Mesendoderm (in vitro differentiated cells): Measurements from ENCODE around the gene GPR68.
"Not testable (repeated sequence)": the region's sequence is repeated elsewhere in the genome, so short reads cannot be mapped to it uniquely, and the experiment has no call there.

Experiments used
- DNase-seq: peaks from one replicate; pipeline ENCODE4 v3.0.0; 2013
- H2AK5ac ChIP-seq: 2 replicates; pipeline ENCODE4 v1.6.1; 2013; ENCODE audit warnings: low read length, inconsistent platforms
- H2BK120ac ChIP-seq: 2 replicates; pipeline ENCODE4 v1.6.1; 2013; ENCODE audit warnings: low read depth, mild to moderate bottlenecking, low read length, moderate library complexity, mixed read lengths
- H2BK15ac ChIP-seq: replicated peaks from 2 replicates; pipeline ENCODE4 v1.6.1; 2013; ENCODE audit warnings: low read depth, mild to moderate bottlenecking, moderate library complexity
- H2BK5ac ChIP-seq: 2 replicates; pipeline ENCODE4 v1.6.1; 2013; ENCODE audit warnings: low read length, inconsistent platforms
- H3K18ac ChIP-seq: 2 replicates; pipeline ENCODE4 v1.6.1; 2013; ENCODE audit warnings: mild to moderate bottlenecking, low read length, mixed read lengths
- H3K23ac ChIP-seq: one replicate; pipeline ENCODE4 v1.6.1; 2013; ENCODE audit warnings: low read length
- H3K27ac ChIP-seq: 2 replicates; pipeline ENCODE4 v1.5.1; 2013; ENCODE audit warnings: low read depth, mild to moderate bottlenecking, inconsistent platforms, low read length, moderate library complexity
- H3K27me3 ChIP-seq: 2 replicates; pipeline ENCODE4 v1.6.1; 2013; ENCODE audit warnings: low read length, control low read depth, mild to moderate bottlenecking, inconsistent platforms; ENCODE audit not compliant: insufficient read depth, poor library complexity
- H3K36me3 ChIP-seq: 2 replicates; pipeline ENCODE4 v1.6.1; 2013; ENCODE audit warnings: low read length, inconsistent platforms; ENCODE audit not compliant: control insufficient read depth, insufficient read depth
- H3K4ac ChIP-seq: one replicate; pipeline ENCODE4 v1.6.1; 2013; ENCODE audit warnings: low read depth, mild to moderate bottlenecking, low read length, moderate library complexity
- H3K4me1 ChIP-seq: 2 replicates; pipeline ENCODE4 v1.6.1; 2013; ENCODE audit warnings: low read depth, low read length, inconsistent platforms; ENCODE audit not compliant: control insufficient read depth
- H3K4me2 ChIP-seq: 2 replicates; pipeline ENCODE4 v1.6.1; 2013; ENCODE audit warnings: low read length
- H3K4me3 ChIP-seq: 2 replicates; pipeline ENCODE4 v1.5.1; 2013; ENCODE audit warnings: mild to moderate bottlenecking, low read length
- H3K56ac ChIP-seq: one replicate; pipeline ENCODE4 v1.6.1; 2013; ENCODE audit warnings: low read length
- H3K79me1 ChIP-seq: 2 replicates; pipeline ENCODE4 v1.6.1; 2013; ENCODE audit warnings: low read length, inconsistent platforms
- H3K79me2 ChIP-seq: 2 replicates; pipeline ENCODE4 v1.6.1; 2013; ENCODE audit warnings: mild to moderate bottlenecking, low read length; ENCODE audit not compliant: control insufficient read depth, insufficient read depth
- H3K9ac ChIP-seq: 2 replicates; pipeline ENCODE4 v1.6.1; 2013; ENCODE audit warnings: low read length, inconsistent platforms
- H4K5ac ChIP-seq: one replicate; pipeline ENCODE4 v1.6.1; 2013; ENCODE audit warnings: low read length
- H4K8ac ChIP-seq: one replicate; pipeline ENCODE4 v1.6.1; 2013; ENCODE audit warnings: low read depth, mild to moderate bottlenecking, control low read depth, low read length, moderate library complexity
- WGBS: extraction: QIAGEN DNeasy Blood & Tissue Kit; methylation state at CpG from one replicate; pipeline ENCODE4 v1.1.7; 2013; ENCODE audit warnings: low lambda C conversion rate, missing lambda C conversion rate; ENCODE audit not compliant: insufficient coverage; ENCODE audit errors: extremely low coverage; 5-methylcytosine and 5-hydroxymethylcytosine counted together

GPR68 gene

GRCh38 chr14:91267965-91268437, 23.5 kb upstream of the GPR68 start:
- no peak overlapping the region for H4K5ac ChIP-seq
- H3K9ac ChIP-seq, result no peak overlapping the region
- DNase-seq, result no peak
- H3K27me3 ChIP-seq, result no peaks in the 10 kb centered on the region
- H3K18ac ChIP-seq, result no peak overlapping the region
- H2BK120ac ChIP-seq, result no peak overlapping the region
- no peaks in the 10 kb centered on the region for H3K79me2 ChIP-seq
- no peaks in the 10 kb centered on the region for H3K79me1 ChIP-seq
- no peak overlapping the region for H3K4me3 ChIP-seq
- H3K4me2 ChIP-seq, result no peak overlapping the region
- H3K23ac ChIP-seq, result no peak overlapping the region
- no peak overlapping the region for H4K8ac ChIP-seq
- H3K56ac ChIP-seq, result no peak overlapping the region
- H3K4me1 ChIP-seq, result no peaks in the 10 kb centered on the region
- no peak overlapping the region for H3K4ac ChIP-seq
- no peak overlapping the region for H2AK5ac ChIP-seq
- no peak overlapping the region for H3K27ac ChIP-seq
- no peak overlapping the region for H2BK15ac ChIP-seq
- H2BK5ac ChIP-seq, result no peak overlapping the region
- no CpG with 5 or more reads among the region's 7 CpGs for WGBS
- no peaks in the 10 kb centered on the region for H3K36me3 ChIP-seq

GRCh38 chr14:91266276-91266675, 21.8 kb upstream of the GPR68 start:
- H3K23ac ChIP-seq, H2BK5ac ChIP-seq, H4K5ac ChIP-seq, H3K56ac ChIP-seq, H3K36me3 ChIP-seq, H3K27ac ChIP-seq, H3K4me3 ChIP-seq, H4K8ac ChIP-seq, H2BK15ac ChIP-seq, H3K4ac ChIP-seq, H3K18ac ChIP-seq, H2BK120ac ChIP-seq, H3K27me3 ChIP-seq, DNase-seq, H2AK5ac ChIP-seq, H3K4me2 ChIP-seq, H3K4me1 ChIP-seq, H3K79me1 ChIP-seq, H3K9ac ChIP-seq, H3K79me2 ChIP-seq: not testable (repeated sequence)
- no CpG with 5 or more reads among the region's 15 CpGs for WGBS

- no CpG with 5 or more reads among the region's 7 CpGs for WGBS
- Histone ChIP-seq H3K4ac (no peak overlapping the region), H3K9ac (no peak overlapping the region), H3K27me3 (no peaks in the 10 kb centered on the region), H3K4me3 (no peak overlapping the region), H2BK5ac (no peak overlapping the region), H2BK15ac (no peak overlapping the region), H3K18ac (no peak overlapping the region), H3K56ac (no peak overlapping the region), H2AK5ac (no peak overlapping the region), H2BK120ac (no peak overlapping the region), H3K79me2 (no peaks in the 10 kb centered on the region), H4K5ac (no peak overlapping the region), H3K23ac (peak overlapping the region; percentile 31), H3K79me1 (no peaks in the 10 kb centered on the region), H4K8ac (no peak overlapping the region), H3K4me1 (no peaks in the 10 kb centered on the region), H3K27ac (no peak overlapping the region), H3K4me2 (no peak overlapping the region), H3K36me3 (no peaks in the 10 kb centered on the region)
- no peak for DNase-seq
Observed at GRCh38 chr14:91265404-91265803, 20.9 kb upstream of the GPR68 start.

- H3K23ac ChIP-seq, result no peak overlapping the region
- H3K27me3 ChIP-seq, result no peaks in the 10 kb centered on the region
- H3K79me1 ChIP-seq, result no peaks in the 10 kb centered on the region
- H3K4me3 ChIP-seq, result peak overlapping the region; percentile 9
- no peak overlapping the region for H3K4ac ChIP-seq
- no peak overlapping the region for H4K8ac ChIP-seq
- H2BK15ac ChIP-seq, result no peak overlapping the region
- H3K79me2 ChIP-seq, result no peaks in the 10 kb centered on the region
- H2BK120ac ChIP-seq, result no peak overlapping the region
- H3K56ac ChIP-seq, result peak overlapping the region; percentile 74
- peak overlapping the region; percentile 37 for H3K9ac ChIP-seq
- H4K5ac ChIP-seq, result no peak overlapping the region
- no peak overlapping the region for H3K27ac ChIP-seq
- H3K18ac ChIP-seq, result peak overlapping the region; percentile 33
- H2BK5ac ChIP-seq, result no peak overlapping the region
- H3K4me2 ChIP-seq, result peak overlapping the region; percentile 63
- WGBS, result no CpG with 5 or more reads among the region's 69 CpGs
- H3K36me3 ChIP-seq, result no peaks in the 10 kb centered on the region
- no peaks in the 10 kb centered on the region for H3K4me1 ChIP-seq
- no peak overlapping the region for H2AK5ac ChIP-seq
- no peak for DNase-seq
Observed at GRCh38 chr14:91264151-91265150, 19.9 kb upstream of the GPR68 start.

GRCh38 chr14:91263329-91263728, 18.8 kb upstream of the GPR68 start:
- WGBS, result no CpG with 5 or more reads among the region's 2 CpGs
- no peak overlapping the region for H2AK5ac ChIP-seq

More at GRCh38 chr14:91263329-91263728, 18.8 kb upstream of the GPR68 start:
- Histone ChIP-seq H3K18ac (no peak overlapping the region), H3K4me2 (no peak overlapping the region), H2BK5ac (no peak overlapping the region), H3K4me3 (no peak overlapping the region), H2BK120ac (no peak overlapping the region), H3K36me3 (no peaks in the 10 kb centered on the region), H3K9ac (no peak overlapping the region), H3K23ac (no peak overlapping the region), H3K56ac (no peak overlapping the region), H2BK15ac (no peak overlapping the region), H3K27me3 (no peaks in the 10 kb centered on the region), H3K4ac (no peak overlapping the region), H3K27ac (no peak overlapping the region), H4K8ac (no peak overlapping the region), H3K79me2 (no peaks in the 10 kb centered on the region), H3K79me1 (no peaks in the 10 kb centered on the region), H4K5ac (no peak overlapping the region), H3K4me1 (no peaks in the 10 kb centered on the region)
- DNase-seq, result no peak
